ENCODE results near the gene VILL.

DNA sequence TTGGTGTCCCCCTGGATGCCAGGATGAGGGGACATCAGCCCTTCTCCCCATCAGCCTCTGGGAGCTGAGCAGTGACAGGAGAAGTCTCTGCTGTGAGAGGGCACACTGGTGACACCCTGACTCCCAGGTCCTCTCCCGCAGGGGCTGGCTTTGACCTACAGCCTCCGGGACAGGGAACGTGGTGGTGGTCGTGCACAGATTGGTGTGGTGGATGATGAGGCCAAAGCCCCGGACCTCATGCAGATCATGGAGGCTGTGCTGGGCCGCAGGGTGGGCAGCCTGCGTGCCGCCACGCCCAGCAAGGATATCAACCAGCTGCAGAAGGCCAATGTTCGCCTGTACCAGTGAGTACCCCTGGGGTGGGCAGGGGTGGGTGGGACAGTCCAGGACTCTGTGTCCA lies 6.8 kb downstream of the VILL start:
- TF ChIP-seq EP300 (IDR thresholded peaks at IDR 0.05) = no peak
- TF ChIP-seq, protein P1, sequence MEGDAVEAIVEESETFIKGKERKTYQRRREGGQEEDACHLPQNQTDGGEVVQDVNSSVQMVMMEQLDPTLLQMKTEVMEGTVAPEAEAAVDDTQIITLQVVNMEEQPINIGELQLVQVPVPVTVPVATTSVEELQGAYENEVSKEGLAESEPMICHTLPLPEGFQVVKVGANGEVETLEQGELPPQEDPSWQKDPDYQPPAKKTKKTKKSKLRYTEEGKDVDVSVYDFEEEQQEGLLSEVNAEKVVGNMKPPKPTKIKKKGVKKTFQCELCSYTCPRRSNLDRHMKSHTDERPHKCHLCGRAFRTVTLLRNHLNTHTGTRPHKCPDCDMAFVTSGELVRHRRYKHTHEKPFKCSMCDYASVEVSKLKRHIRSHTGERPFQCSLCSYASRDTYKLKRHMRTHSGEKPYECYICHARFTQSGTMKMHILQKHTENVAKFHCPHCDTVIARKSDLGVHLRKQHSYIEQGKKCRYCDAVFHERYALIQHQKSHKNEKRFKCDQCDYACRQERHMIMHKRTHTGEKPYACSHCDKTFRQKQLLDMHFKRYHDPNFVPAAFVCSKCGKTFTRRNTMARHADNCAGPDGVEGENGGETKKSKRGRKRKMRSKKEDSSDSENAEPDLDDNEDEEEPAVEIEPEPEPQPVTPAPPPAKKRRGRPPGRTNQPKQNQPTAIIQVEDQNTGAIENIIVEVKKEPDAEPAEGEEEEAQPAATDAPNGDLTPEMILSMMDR (IDR thresholded peaks at IDR 0.05) = no peak

All from gastroesophageal sphincter (tissue), 3 donors.